Lung (tissue), 12 donors: Measurements from ENCODE around the gene TTC39B. TPM values are rescaled to one million over a fixed set of nuclear protein-coding genes. Genes with fewer than 3 reads are reported as not detected.

Source experiments
- ATAC-seq: fragments of 200-7000 bp; cut with Tn5 transposase; one replicate; pipeline ENCODE4 v1.9.1; 2020; ENCODE audit warnings: moderate number of reproducible peaks; ENCODE audit not compliant: insufficient read depth, low FRiP score
- DNase-seq, 3 donors: peaks; one replicate each; pipeline ENCODE4 v3.0.0-alpha.2; 2013 to 2017
- H3K27ac ChIP-seq, 2 donors: one replicate each; pipeline ENCODE4 v1.5.1; 2013; ENCODE audit warnings: mild to moderate bottlenecking in 2 of 2, moderate library complexity in 2 of 2, control low read depth in 1 of 2, inconsistent platforms in 1 of 2, low read depth in 1 of 2, low read length in 1 of 2
- H3K27me3 ChIP-seq, 3 donors: one replicate each; pipeline ENCODE4 v1.5.1; 2013; ENCODE audit warnings: low read length in 2 of 3; ENCODE audit not compliant: control insufficient read depth in 3 of 3, insufficient read depth in 3 of 3
- H3K36me3 ChIP-seq, 4 donors: one replicate each; pipeline ENCODE4 v1.5.1; 2013; ENCODE audit warnings: low read length in 4 of 4, mild to moderate bottlenecking in 1 of 4, moderate library complexity in 1 of 4; ENCODE audit not compliant: control insufficient read depth in 4 of 4, insufficient read depth in 4 of 4
- H3K4me1 ChIP-seq, 5 donors: one replicate each; pipeline ENCODE4 v1.5.1; 2013; ENCODE audit warnings: low read length in 5 of 5, mild to moderate bottlenecking in 2 of 5, moderate library complexity in 1 of 5; ENCODE audit not compliant: control insufficient read depth in 5 of 5, insufficient read depth in 5 of 5
- H3K4me3 ChIP-seq: one replicate; pipeline ENCODE4 v1.5.1; 2013; ENCODE audit warnings: mild to moderate bottlenecking, control low read depth, moderate library complexity
- H3K9ac ChIP-seq, 2 donors: one replicate each; pipeline ENCODE4 v1.5.1; 2013; ENCODE audit warnings: low read length in 2 of 2, control low read depth in 1 of 2; ENCODE audit not compliant: insufficient read depth in 1 of 2
- H3K9me3 ChIP-seq, 4 donors: one replicate each; pipeline ENCODE4 v1.5.1; 2013; ENCODE audit warnings: low read length in 3 of 4, mild to moderate bottlenecking in 1 of 4, moderate library complexity in 1 of 4; ENCODE audit not compliant: control insufficient read depth in 4 of 4, insufficient read depth in 3 of 4
- WGBS, 2 donors: extraction: QIAGEN DNeasy Blood & Tissue Kit; methylation state at CpG; one replicate each; pipeline ENCODE4 v1.1.7; 2013; 5-methylcytosine and 5-hydroxymethylcytosine counted together
- polyA plus RNA-seq, 2 donors: library from polyadenylated mRNA; stranded (reverse); fragments of 200-250 nt; gene quantifications; one replicate each; pipeline ENCODE4 v1.2.1, GENCODE V29; 2013
- total RNA-seq, 2 donors: library from RNA; depleted of rRNA in 1 of 2; stranded (reverse); fragments of >200 nt in 1 of 2; gene quantifications; one replicate each; pipeline ENCODE4 v1.2.1, GENCODE V29; 2014 to 2021
- TF ChIP-seq, protein P1 (sequence below): IDR thresholded peaks from 2 replicates; pipeline ENCODE4 v1.5.1; 2012; ENCODE audit warnings: mild to moderate bottlenecking; ENCODE audit errors: control extremely low read depth, extremely low read depth
- donor health status: control.
- donor health status: control.
- donor health status: Bipolar disorder and iron deficiency.
- donor health status: healthy.
- donor health status: DM: yes; HTN: yes; CAD: no.

The TTC39B gene
- total and polyA plus RNA-seq, 4 donors = 4.2 to 30.0 (median 19.2) TPM

DNA sequence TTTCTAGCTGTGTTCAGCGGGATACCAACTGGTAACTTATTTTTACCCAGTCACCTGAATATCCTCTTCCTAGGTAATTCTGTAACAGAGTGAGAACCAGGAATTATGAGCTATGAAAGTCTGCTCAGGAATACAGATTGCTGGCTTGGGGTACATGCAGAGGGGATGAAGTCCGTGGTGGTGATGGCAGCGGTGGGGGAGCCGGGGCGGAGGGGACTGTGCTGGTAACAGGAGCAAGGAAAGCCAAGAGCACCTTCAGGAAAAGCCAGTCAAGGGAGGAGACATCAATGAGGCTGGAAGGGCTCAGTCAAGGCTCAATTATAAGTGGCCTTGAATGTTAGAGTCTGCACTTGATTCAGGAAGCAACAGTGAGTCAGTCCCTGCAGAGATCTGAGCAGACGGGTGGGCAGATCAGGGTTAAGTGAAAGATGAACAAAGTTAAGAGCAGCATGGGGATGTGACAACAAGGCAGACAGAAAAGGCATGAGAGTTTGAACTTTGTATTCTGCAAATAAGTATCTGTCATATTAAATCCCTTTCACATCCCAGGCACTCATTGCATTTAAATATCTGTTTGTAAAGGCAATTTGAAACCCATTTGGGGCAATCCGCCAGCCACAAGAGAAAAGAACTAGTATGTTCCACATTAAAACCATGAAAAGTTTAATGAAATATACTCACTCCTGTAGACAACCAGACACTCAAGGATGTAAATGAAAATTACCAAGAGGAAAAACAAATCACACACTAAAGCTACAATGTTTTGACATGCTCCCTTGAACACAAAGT, 101.2 kb downstream of the TTC39B start:
- H3K4me3 ChIP-seq = no peak overlapping the region
- no peaks in the 10 kb centered on the region for H3K9me3 ChIP-seq
- 90% methylated on average over 7 of the region's 7 CpGs for WGBS, 2 donors
- no peak overlapping the region for H3K27ac ChIP-seq
- no peak overlapping the region for H3K9ac ChIP-seq
- no peaks in the 10 kb centered on the region for H3K27me3 ChIP-seq
- peaks cover 0 to 13% (median 0%) of the 10 kb centered on the region in 5 donors for H3K4me1 ChIP-seq
- TF ChIP-seq, protein P1, sequence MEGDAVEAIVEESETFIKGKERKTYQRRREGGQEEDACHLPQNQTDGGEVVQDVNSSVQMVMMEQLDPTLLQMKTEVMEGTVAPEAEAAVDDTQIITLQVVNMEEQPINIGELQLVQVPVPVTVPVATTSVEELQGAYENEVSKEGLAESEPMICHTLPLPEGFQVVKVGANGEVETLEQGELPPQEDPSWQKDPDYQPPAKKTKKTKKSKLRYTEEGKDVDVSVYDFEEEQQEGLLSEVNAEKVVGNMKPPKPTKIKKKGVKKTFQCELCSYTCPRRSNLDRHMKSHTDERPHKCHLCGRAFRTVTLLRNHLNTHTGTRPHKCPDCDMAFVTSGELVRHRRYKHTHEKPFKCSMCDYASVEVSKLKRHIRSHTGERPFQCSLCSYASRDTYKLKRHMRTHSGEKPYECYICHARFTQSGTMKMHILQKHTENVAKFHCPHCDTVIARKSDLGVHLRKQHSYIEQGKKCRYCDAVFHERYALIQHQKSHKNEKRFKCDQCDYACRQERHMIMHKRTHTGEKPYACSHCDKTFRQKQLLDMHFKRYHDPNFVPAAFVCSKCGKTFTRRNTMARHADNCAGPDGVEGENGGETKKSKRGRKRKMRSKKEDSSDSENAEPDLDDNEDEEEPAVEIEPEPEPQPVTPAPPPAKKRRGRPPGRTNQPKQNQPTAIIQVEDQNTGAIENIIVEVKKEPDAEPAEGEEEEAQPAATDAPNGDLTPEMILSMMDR = no peak
- ATAC-seq (no peak), DNase-seq (peak in 2 of 3 donors; percentile 39 to 73)
- H3K36me3 ChIP-seq = peaks cover 0 to 6% (median 3%) of the 10 kb centered on the region in 4 donors

DNA sequence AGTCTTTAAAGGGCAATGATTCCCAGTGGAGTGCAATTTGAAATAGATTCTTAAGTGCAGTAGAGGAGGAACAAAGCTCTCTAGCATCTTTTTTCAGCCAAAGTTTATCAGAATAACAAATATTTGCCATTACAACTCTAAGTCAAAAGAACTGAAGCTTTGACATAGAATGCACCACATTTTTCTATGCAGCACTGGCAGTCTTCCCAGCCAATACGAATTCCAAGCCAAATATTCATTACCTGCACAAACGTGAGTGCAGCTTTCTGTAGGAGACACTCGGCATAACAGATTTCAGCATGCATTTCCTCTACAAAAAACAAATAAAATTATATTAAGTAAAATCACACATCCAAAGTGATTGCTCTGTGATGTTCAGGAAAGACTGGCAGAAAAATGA, 103.4 kb downstream of the TTC39B start:
- ATAC-seq = no peak
- 56 to 64% methylated on average over 3 of the region's 3 CpGs for WGBS, 2 donors
- H3K9ac ChIP-seq = no peak overlapping the region

DNA sequence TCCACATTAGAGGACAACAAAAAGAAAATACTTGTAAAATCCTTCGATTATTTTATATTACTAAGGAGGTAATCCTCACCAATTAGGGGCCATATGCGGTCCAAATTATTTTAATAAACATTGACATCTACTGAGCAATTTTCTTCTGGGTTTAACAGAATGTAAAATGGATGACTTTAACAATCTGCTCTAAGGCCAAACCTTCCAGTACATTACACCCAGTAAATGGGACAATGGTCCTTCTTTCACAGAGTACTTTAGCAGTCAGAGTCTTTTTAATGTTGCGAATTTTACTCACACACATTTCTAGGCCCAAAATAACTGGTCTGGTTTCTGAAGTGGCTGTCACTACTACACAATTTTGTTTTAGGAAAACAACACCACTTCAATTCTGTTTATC, 106.9 kb downstream of the TTC39B start:
- peaks cover 0 to 5% (median 0%) of the 10 kb centered on the region in 5 donors for H3K4me1 ChIP-seq
- H3K27me3 ChIP-seq = no peaks in the 10 kb centered on the region
- no peak for ATAC-seq
- H3K9ac ChIP-seq = no peak overlapping the region
- H3K9me3 ChIP-seq = peaks cover 0 to 10% (median 2%) of the 10 kb centered on the region in 4 donors
- H3K4me3 ChIP-seq = no peak overlapping the region
- peaks cover 0 to 16% (median 8%) of the 10 kb centered on the region in 4 donors for H3K36me3 ChIP-seq
- TF ChIP-seq, protein P1 = no peak
- 97% methylated on average over 3 of the region's 3 CpGs for WGBS, 2 donors
- H3K27ac ChIP-seq = no peak overlapping the region
- DNase-seq = no peak

More for the DNA sequence above, 103.4 kb downstream of the TTC39B start:
- DNase-seq = peak in 2 of 3 donors; percentile 17 to 54
- TF ChIP-seq, protein P1 = no peak
- no peaks in the 10 kb centered on the region for H3K9me3 ChIP-seq
- no peak overlapping the region for H3K27ac ChIP-seq
- peaks cover 0 to 7% (median under 1%) of the 10 kb centered on the region in 4 donors for H3K36me3 ChIP-seq
- H3K4me1 ChIP-seq = peaks cover 0 to 13% (median 0%) of the 10 kb centered on the region in 5 donors
- H3K27me3 ChIP-seq = no peaks in the 10 kb centered on the region
- no peak overlapping the region for H3K4me3 ChIP-seq
